H1 (cell line): ENCODE results near the gene SPECC1. TPM values are rescaled to one million over a fixed set of nuclear protein-coding genes. Genes with fewer than 3 reads are reported as not detected.

Experiments used
- CTCF ChIA-PET: fragments of 300-600 bp; sonication (Branson Sonifier 250); formaldehyde crosslinking; loops from one replicate; lab custom pipeline; 2021; ENCODE audit not compliant: partially characterized antibody; lab: Charles Lee
- POLR2A ChIA-PET: fragments of 300-600 bp; sonication (Branson Sonifier 250); formaldehyde crosslinking; loops from one replicate; lab custom pipeline; 2021; ENCODE audit warnings: inconsistent platforms; ENCODE audit not compliant: partially characterized antibody; lab: Charles Lee
- DNase-seq, 2 experiments: peaks; one replicate each; pipeline versions ENCODE4 v3.0.0 to v3.0.0-alpha.2; 2010 to 2022; ENCODE audit warnings: low spot score in 2 of 2, low read depth in 1 of 2, mixed read lengths in 1 of 2
- FAIRE-seq: peaks from 2 replicates; lab custom pipeline; 2011; peaks lifted over from hg19 to GRCh38; lab: Jason Lieb, UNC
- H2AFZ ChIP-seq: 2 replicates; pipeline ENCODE4 v1.8.1; 2012; ENCODE audit warnings: low read length, inconsistent platforms
- H2AK5ac ChIP-seq: 2 replicates; pipeline ENCODE4 v1.6.1; 2013; ENCODE audit warnings: low read depth, low read length
- H2BK120ac ChIP-seq: replicated peaks from 2 replicates; pipeline ENCODE3; 2013; ENCODE audit warnings: low read depth, low read length, inconsistent platforms
- H2BK12ac ChIP-seq: 2 replicates; pipeline ENCODE4 v1.6.1; 2013; ENCODE audit warnings: low read depth, low read length
- H2BK15ac ChIP-seq: 2 replicates; pipeline ENCODE4 v1.6.1; 2013; ENCODE audit warnings: low read length
- H2BK20ac ChIP-seq: 2 replicates; pipeline ENCODE4 v1.6.1; 2013; ENCODE audit warnings: low read length
- H2BK5ac ChIP-seq: 2 replicates; pipeline ENCODE4 v1.6.1; 2013; ENCODE audit warnings: low read depth, low read length
- H3K14ac ChIP-seq: 2 replicates; pipeline ENCODE4 v1.6.1; 2013; ENCODE audit warnings: inconsistent platforms; ENCODE audit not compliant: insufficient read length
- H3K18ac ChIP-seq: 2 replicates; pipeline ENCODE4 v1.6.1; 2013; ENCODE audit warnings: low read length; ENCODE audit errors: extremely low read depth
- H3K23ac ChIP-seq: 2 replicates; pipeline ENCODE4 v1.6.1; 2013; ENCODE audit warnings: inconsistent platforms; ENCODE audit not compliant: insufficient read length
- H3K23me2 ChIP-seq: 2 replicates; pipeline ENCODE4 v1.6.1; 2013; ENCODE audit warnings: low read depth, low read length
- H3K27ac ChIP-seq: 2 replicates; pipeline ENCODE4 v1.6.1; 2011; ENCODE audit warnings: low read depth, low read length, inconsistent platforms
- H3K27me3 ChIP-seq, 4 experiments: replicated peaks in 1 of 4; 1 replicate in 1 of 4; 2 replicates in 3 of 4; pipeline versions ENCODE4 v1.6.1 to v1.8.1; 2011 to 2013; ENCODE audit warnings: low read length in 3 of 4, mild to moderate bottlenecking in 3 of 4, inconsistent platforms in 2 of 4, mixed read lengths in 2 of 4, moderate library complexity in 1 of 4; ENCODE audit not compliant: control insufficient read depth in 3 of 4, insufficient read depth in 3 of 4; ENCODE audit errors: extremely low read depth in 1 of 4
- H3K36me3 ChIP-seq, 4 experiments: 2 replicates each; pipeline versions ENCODE4 v1.6.1 to v1.8.1; 2011 to 2013; ENCODE audit warnings: mild to moderate bottlenecking in 4 of 4, low read length in 3 of 4, moderate library complexity in 2 of 4, control low read depth in 1 of 4, inconsistent platforms in 1 of 4; ENCODE audit not compliant: insufficient read depth in 4 of 4, control insufficient read depth in 2 of 4
- H3K4ac ChIP-seq: replicated peaks from 2 replicates; pipeline ENCODE3; 2013; ENCODE audit warnings: low read length, low read depth, mixed read lengths, inconsistent platforms; ENCODE audit not compliant: insufficient read length
- H3K4me1 ChIP-seq, 4 experiments: replicated peaks in 1 of 4; 1 replicate in 1 of 4; 2 replicates in 3 of 4; pipeline versions ENCODE4 v1.6.1 to v1.8.1; 2011 to 2013; ENCODE audit warnings: low read length in 3 of 4, inconsistent platforms in 2 of 4, mixed read lengths in 1 of 4; ENCODE audit not compliant: insufficient read depth in 4 of 4, control insufficient read depth in 3 of 4
- H3K4me2 ChIP-seq, 2 experiments: 2 replicates each; pipeline versions ENCODE4 v1.6.1 to v1.8.1; 2011 to 2013; ENCODE audit warnings: low read depth in 2 of 2, low read length in 2 of 2, control low read depth in 1 of 2, inconsistent platforms in 1 of 2, mild to moderate bottlenecking in 1 of 2; ENCODE audit not compliant: insufficient read depth in 1 of 2
- H3K4me3 ChIP-seq, 4 experiments: fragments of 200-600, 300-600 bp in 1 of 4; sonication (generic), shearing (Covaris generic), sonication (Bioruptor Twin) in 1 of 4; 2 replicates each; pipeline versions ENCODE4 v1.5.1 to v1.8.1; 2011 to 2016; ENCODE audit warnings: low read length in 4 of 4, low read depth in 3 of 4, control low read depth in 2 of 4, inconsistent platforms in 2 of 4, mild to moderate bottlenecking in 2 of 4, mixed read lengths in 1 of 4, moderate library complexity in 1 of 4; ENCODE audit not compliant: insufficient read depth in 2 of 4; ENCODE audit errors: extremely low read depth in 1 of 4
- H3K56ac ChIP-seq: replicated peaks from 2 replicates; pipeline ENCODE3; 2013; ENCODE audit warnings: low read depth, mild to moderate bottlenecking, mixed read lengths, low read length, inconsistent platforms; ENCODE audit not compliant: insufficient read length
- H3K79me1 ChIP-seq: 2 replicates; pipeline ENCODE4 v1.6.1; 2013; ENCODE audit warnings: low read depth, low read length, control low read depth
- H3K79me2 ChIP-seq, 2 experiments: 2 replicates each; pipeline versions ENCODE4 v1.6.1 to v1.8.1; 2012 to 2013; ENCODE audit warnings: low read length in 2 of 2, mild to moderate bottlenecking in 2 of 2, inconsistent platforms in 1 of 2; ENCODE audit not compliant: insufficient read depth in 2 of 2, control insufficient read depth in 1 of 2
- H3K9ac ChIP-seq, 4 experiments: replicated peaks in 1 of 4; 1 replicate in 1 of 4; 2 replicates in 3 of 4; pipeline versions ENCODE4 v1.6.1 to v1.8.1; 2011 to 2013; ENCODE audit warnings: low read depth in 3 of 4, low read length in 3 of 4, control low read depth in 2 of 4, mild to moderate bottlenecking in 2 of 4, moderate library complexity in 2 of 4, inconsistent platforms in 1 of 4; ENCODE audit errors: extremely low read depth in 1 of 4
- H3K9me3 ChIP-seq, 2 experiments: 2 replicates each; pipeline versions ENCODE4 v1.6.1 to v1.8.1; 2012 to 2013; ENCODE audit warnings: mild to moderate bottlenecking in 2 of 2, moderate library complexity in 2 of 2, control low read depth in 1 of 2, inconsistent platforms in 1 of 2, low read depth in 1 of 2, low read length in 1 of 2, mixed read lengths in 1 of 2; ENCODE audit not compliant: insufficient read depth in 2 of 2
- H4K20me1 ChIP-seq, 2 experiments: replicated peaks in 1 of 2; 2 replicates each; pipeline versions ENCODE3 to v1.8.1; 2011 to 2013; ENCODE audit warnings: inconsistent platforms in 2 of 2, low read length in 2 of 2, mild to moderate bottlenecking in 1 of 2; ENCODE audit not compliant: insufficient read depth in 2 of 2, control insufficient read depth in 1 of 2
- H4K5ac ChIP-seq: 2 replicates; pipeline ENCODE4 v1.6.1; 2013; ENCODE audit warnings: low read length, low read depth, mixed read lengths, inconsistent platforms; ENCODE audit not compliant: insufficient read length
- H4K8ac ChIP-seq: 2 replicates; pipeline ENCODE4 v1.8.0; 2013; ENCODE audit warnings: mild to moderate bottlenecking, moderate library complexity, low read length, inconsistent platforms; ENCODE audit not compliant: insufficient read depth; ENCODE audit errors: extremely low read depth
- H4K91ac ChIP-seq: replicated peaks from 2 replicates; pipeline ENCODE3; 2013; ENCODE audit warnings: low read length, mixed read lengths, inconsistent platforms; ENCODE audit not compliant: insufficient read length
- BCL11A ChIP-seq, 2 experiments: IDR thresholded peaks; one replicate each; pipeline ENCODE4 v1.6.1; 2011; ENCODE audit warnings: low read depth in 2 of 2, low read length in 2 of 2, mild to moderate bottlenecking in 2 of 2
- BRCA1 ChIP-seq: IDR thresholded peaks from 2 replicates; pipeline ENCODE4 v1.6.1; 2012; ENCODE audit warnings: low read depth, low read length, improper control_type of control experiment
- CREB1 ChIP-seq: IDR thresholded peaks from 2 replicates; pipeline ENCODE4 v1.6.1; 2012; ENCODE audit warnings: inconsistent platforms
- CTBP2 ChIP-seq: IDR thresholded peaks from 2 replicates; pipeline ENCODE4 v1.7.0; 2011; ENCODE audit warnings: borderline replicate concordance, mild to moderate bottlenecking, moderate library complexity, mixed read lengths, low read length; ENCODE audit not compliant: insufficient read depth, insufficient read length
- EZH2 ChIP-seq: fragments of 200-600 bp; sonication (generic); IDR thresholded peaks from 2 replicates; pipeline ENCODE4 v1.7.1; 2012; ENCODE audit warnings: low read depth, mild to moderate bottlenecking, moderate library complexity, low read length, inconsistent platforms; ENCODE audit not compliant: severe bottlenecking
- KDM1A ChIP-seq: fragments of 200-600, 300-600 bp; sonication (generic); IDR thresholded peaks from 2 replicates; pipeline ENCODE4 v1.7.1; 2016; ENCODE audit warnings: mild to moderate bottlenecking, low read length, borderline replicate concordance
- KDM4A ChIP-seq: IDR thresholded peaks from one replicate; pipeline ENCODE4 v1.7.1; 2012; ENCODE audit warnings: low read depth, mild to moderate bottlenecking, moderate library complexity, low read length, inconsistent platforms; ENCODE audit not compliant: severe bottlenecking
- RAD21 ChIP-seq, 2 experiments: IDR thresholded peaks in 1 of 2; conservative IDR thresholded peaks in 1 of 2; 2 replicates each; pipeline ENCODE4 v1.6.1; 2011; ENCODE audit warnings: low read depth in 2 of 2, low read length in 2 of 2, improper control_type of control experiment in 1 of 2, inconsistent platforms in 1 of 2, mild to moderate bottlenecking in 1 of 2, moderate library complexity in 1 of 2
- SIN3A ChIP-seq, 2 experiments: IDR thresholded peaks in 1 of 2; conservative IDR thresholded peaks in 1 of 2; 2 replicates each; pipeline ENCODE4 v1.6.1; 2011 to 2012; ENCODE audit warnings: low read length in 2 of 2, improper control_type of control experiment in 1 of 2, low read depth in 1 of 2, mild to moderate bottlenecking in 1 of 2
- SIX5 ChIP-seq: IDR thresholded peaks from 2 replicates; pipeline ENCODE4 v1.6.1; 2011; ENCODE audit warnings: mild to moderate bottlenecking, low read depth, low read length
- SP1 ChIP-seq: IDR thresholded peaks from 2 replicates; pipeline ENCODE4 v1.6.1; 2011; ENCODE audit warnings: low read depth, low read length
- SUZ12 ChIP-seq: fragments of 200-600 bp; sonication (generic); IDR thresholded peaks from 2 replicates; pipeline ENCODE4 v1.6.1; 2012; ENCODE audit warnings: mild to moderate bottlenecking, inconsistent platforms, low read length, moderate library complexity, mixed read lengths
- WGBS, 2 experiments: shearing (Covaris generic) in 1 of 2; methylation state at CpG; one replicate each; pipeline versions ENCODE4 v1.1.6 to v1.1.7; 2013 to 2015; ENCODE audit warnings: low lambda C conversion rate in 2 of 2, mixed read lengths in 2 of 2, inconsistent platforms in 1 of 2, low coverage in 1 of 2, missing lambda C conversion rate in 1 of 2; ENCODE audit not compliant: insufficient replicate concordance in 2 of 2, insufficient coverage in 1 of 2, insufficient read length in 1 of 2; ENCODE audit errors: extremely low coverage in 1 of 2, missing lambda C conversion rate in 1 of 2; 5-methylcytosine and 5-hydroxymethylcytosine counted together
- polyA plus RNA-seq, 7 experiments: library from polyadenylated mRNA; depleted of rRNA in 3 of 7; stranded (reverse) in 5 of 7; unstranded in 2 of 7; fragments of >200 nt in 5 of 7; fragments of 200-250 nt in 2 of 7; gene quantifications; 1 replicate in 5 of 7; 2 replicates in 1 of 7; 4 replicates in 1 of 7; pipeline versions ENCODE4 v1.2.1 to v1.2.3, GENCODE V29; 2011 to 2013; ENCODE audit warnings: missing spikeins in 2 of 7, mixed read lengths in 2 of 7
- total RNA-seq: library from RNA; stranded (reverse); fragmentation: NEBNext Ultra II Directional; extraction: Animal tissue kit (Norgen Biotek cat#: 25700); gene quantifications from 2 replicates; pipeline ENCODE4 v1.2.1, GENCODE V29; 2021

The SPECC1 gene
- total and polyA plus RNA-seq, 2 of the 8 experiments (the other 6 are each of a cell fraction or from before 2014, with no cell fraction given) = 35.8 to 87.9 TPM

- no peak overlapping the region for H3K23ac ChIP-seq
- no peak overlapping the region for H4K5ac ChIP-seq
- no peak overlapping the region for H2AK5ac ChIP-seq
- no peak overlapping the region for H2BK120ac ChIP-seq
- no peak overlapping the region for H3K9ac ChIP-seq
- WGBS, 2 experiments = 93% methylated on average over 9 of the region's 9 CpGs; no CpG with 5 or more reads in 1 of the 2 experiments
- no peak overlapping the region for H3K4ac ChIP-seq
- no peaks in the 10 kb centered on the region for H3K23me2 ChIP-seq
- FAIRE-seq (no peak), DNase-seq (no peak)
- no peak overlapping the region for H2BK15ac ChIP-seq
- CTCF ChIA-PET = no interaction called here
- no peak overlapping the region for H3K56ac ChIP-seq
- no peak overlapping the region for H2BK20ac ChIP-seq
- H3K36me3 ChIP-seq = peaks cover 0 to 15% (median 4%) of the 10 kb centered on the region in 4 experiments; a peak in 4 of 8 replicates
- no peaks in the 10 kb centered on the region for H3K79me1 ChIP-seq
- H3K18ac ChIP-seq = no peak overlapping the region
- H3K4me3 ChIP-seq = no peak overlapping the region
- H2BK5ac ChIP-seq = peak overlapping the region; percentile 28; the same call in 1 of the 2 replicates
- H2AFZ ChIP-seq = no peak overlapping the region
- H3K27me3 ChIP-seq = no peaks in the 10 kb centered on the region
- no peak overlapping the region for H3K27ac ChIP-seq
- POLR2A ChIA-PET = no interaction called here
- H3K14ac ChIP-seq = no peak overlapping the region
- H3K79me2 ChIP-seq = no peaks in the 10 kb centered on the region
- no peak overlapping the region for H3K4me2 ChIP-seq
- H3K4me1 ChIP-seq = no peaks in the 10 kb centered on the region
- no peak overlapping the region for H2BK12ac ChIP-seq
- no peak overlapping the region for H4K8ac ChIP-seq
- H4K20me1 ChIP-seq = peaks cover 0 to 1% of the 10 kb centered on the region in 2 experiments
- no peaks in the 10 kb centered on the region for H3K9me3 ChIP-seq
- no peak overlapping the region for H4K91ac ChIP-seq
- TF ChIP-seq BRCA1 = no peak
- no peak for TF ChIP-seq SP1
- no peak for TF ChIP-seq KDM4A
- no peak for TF ChIP-seq BCL11A (IDR thresholded peaks at IDR 0.05; ENCODE audit: low read depth in 2 of 2, low read length in 2 of 2)
- no peak for TF ChIP-seq CREB1
- TF ChIP-seq SIX5 = no peak
- TF ChIP-seq SUZ12 = no peak
- no peak for TF ChIP-seq SIN3A (conservative IDR thresholded peaks at IDR 0.05 in 1 of 2, IDR thresholded peaks at IDR 0.05 in 1 of 2; ENCODE audit: low read depth in 1 of 2, low read length in 2 of 2)
- no peak for TF ChIP-seq RAD21 (IDR thresholded peaks at IDR 0.05 in 1 of 2, conservative IDR thresholded peaks at IDR 0.05 in 1 of 2; ENCODE audit: low read depth in 2 of 2, low read length in 2 of 2)
- no peak for TF ChIP-seq CTBP2
- TF ChIP-seq KDM1A = no peak
- no peak for TF ChIP-seq EZH2
These were observed 291.3 kb downstream of the SPECC1 start for GRCh38 chr17:20300436-20300934.
